CD1c-positive myeloid dendritic cell (primary cell): ENCODE results near the gene UQCRQ.
"Not testable (repeated sequence)": the region's sequence is repeated elsewhere in the genome, so short reads cannot be mapped to it uniquely, and the experiment has no call there.

Source experiments
- DNase-seq: peaks from one replicate; pipeline ENCODE4 v3.0.0-alpha.2; 2016; ENCODE audit errors: extremely low spot score

UQCRQ gene

GRCh38 chr5:132832612-132833011, 33.8 kb upstream of the UQCRQ start:
- DNase-seq = no peak

GRCh38 chr5:132834057-132834456, 32.4 kb upstream of the UQCRQ start:
- DNase-seq = no peak

GRCh38 chr5:132836852-132837251, 29.6 kb upstream of the UQCRQ start:
- no peak for DNase-seq

GRCh38 chr5:132837868-132838267, 28.6 kb upstream of the UQCRQ start:
- DNase-seq = no peak

- no peak for DNase-seq
Measured at GRCh38 chr5:132838516-132839282, 27.7 kb upstream of the UQCRQ start.

GRCh38 chr5:132839426-132840301, 26.8 kb upstream of the UQCRQ start:
- DNase-seq = no peak

- DNase-seq = no peak
Measured at GRCh38 chr5:132840313-132840712, 26.1 kb upstream of the UQCRQ start.

GRCh38 chr5:132840896-132841295, 25.5 kb upstream of the UQCRQ start:
- no peak for DNase-seq

GRCh38 chr5:132841305-132841704, 25.1 kb upstream of the UQCRQ start:
- DNase-seq = no peak

GRCh38 chr5:132848270-132848669, 18.2 kb upstream of the UQCRQ start:
- DNase-seq = no peak

GRCh38 chr5:132849347-132849746, 17.1 kb upstream of the UQCRQ start:
- no peak for DNase-seq

- no peak for DNase-seq
Measured at GRCh38 chr5:132850066-132850465, 16.4 kb upstream of the UQCRQ start.

- no peak for DNase-seq
Measured at GRCh38 chr5:132853323-132853722, 13.1 kb upstream of the UQCRQ start.

GRCh38 chr5:132853790-132854189, 12.7 kb upstream of the UQCRQ start:
- no peak for DNase-seq

- DNase-seq = no peak
Measured at GRCh38 chr5:132854301-132854700, 12.1 kb upstream of the UQCRQ start.

GRCh38 chr5:132854992-132855391, 11.4 kb upstream of the UQCRQ start:
- not testable (repeated sequence) for DNase-seq

GRCh38 chr5:132856011-132856410, 10.4 kb upstream of the UQCRQ start:
- no peak for DNase-seq

GRCh38 chr5:132859889-132860437, 6.5 kb upstream of the UQCRQ start:
- DNase-seq = no peak

GRCh38 chr5:132860742-132861141, 5.7 kb upstream of the UQCRQ start:
- no peak for DNase-seq

GRCh38 chr5:132865668-132866341, 637 bp upstream of the UQCRQ start:
- DNase-seq = no peak

- DNase-seq = peak; percentile 13
Measured at GRCh38 chr5:132867046-132867451, 607 bp downstream of the UQCRQ start.

- no peak for DNase-seq
Measured at GRCh38 chr5:132868754-132869153, 2.3 kb downstream of the UQCRQ start.
